ENCODE measurements around the gene BCKDHA. TPM values are rescaled to one million over a fixed set of nuclear protein-coding genes. Genes with fewer than 3 reads are reported as not detected.

BCKDHA gene
- total and polyA plus RNA-seq, 2 of the 4 experiments (the other 2 are of a cell fraction) = 7.6 to 7.7 TPM

DNA sequence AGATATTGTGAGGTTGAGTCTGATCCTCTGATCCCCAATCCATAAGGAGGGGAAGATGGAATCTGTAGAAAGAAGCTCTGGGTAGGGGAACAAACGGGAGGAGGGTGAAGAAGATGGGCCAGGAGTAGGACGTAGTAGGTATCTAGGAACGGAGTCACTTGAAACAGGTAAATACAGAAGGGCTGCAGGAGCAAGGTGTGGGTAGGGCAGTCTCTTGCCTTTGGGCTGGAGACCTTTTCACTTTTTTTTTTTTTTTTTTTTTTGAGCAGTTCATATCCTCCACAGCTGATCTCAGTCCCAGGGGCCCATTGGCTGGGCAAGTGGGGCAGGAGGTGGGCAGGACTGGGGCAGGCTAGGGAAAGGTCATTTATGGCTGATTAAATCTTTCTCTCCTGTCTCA, 1.5 kb downstream of the BCKDHA start:
- Histone ChIP-seq H3K27me3 (ENCODE audit: control insufficient read depth, insufficient read depth, low read length) (no peaks in the 10 kb centered on the region), H3K9me1 (ENCODE audit: insufficient read depth, low read length) (peaks cover 12% of the 10 kb centered on the region; the same call in 1 of the 2 replicates), H4K5ac (ENCODE audit: low read depth, low read length) (no peak overlapping the region), H3K79me1 (ENCODE audit: low read depth in 1 of 2, low read length in 2 of 2) (peaks cover 18 to 37% of the 10 kb centered on the region in 2 experiments), H2BK15ac (ENCODE audit: low read depth, low read length) (no peak overlapping the region), H3K23ac (ENCODE audit: low read depth, low read length) (no peak overlapping the region), H3K36me3 (ENCODE audit: control insufficient read depth, insufficient read depth, low read length) (0 out of 2 replicates have a peak, but pooled peaks cover 5% of the 10 kb centered on the region), H2AK9ac (replicated peaks; ENCODE audit: low read depth, low read length, poor library complexity) (no peak overlapping the region), H3K56ac (ENCODE audit: extremely low read depth, insufficient read depth, low read length) (no peak overlapping the region), H4K20me1 (ENCODE audit: insufficient read depth, low read length) (no peaks in the 10 kb centered on the region), H4K91ac (ENCODE audit: insufficient read depth, low read depth, low read length) (no peak overlapping the region), H3K9me3 (ENCODE audit: control insufficient read depth, insufficient read depth, low read length) (no peaks in the 10 kb centered on the region), H3K4me1 (ENCODE audit: control insufficient read depth, insufficient read depth, low read length) (peaks cover 4% of the 10 kb centered on the region; the same call in 1 of the 2 replicates), H3K4me3 (ENCODE audit: insufficient read depth, low read depth, low read length) (no peak overlapping the region), H3K4ac (ENCODE audit: low read depth, low read length) (no peak overlapping the region), H2AFZ (replicated peaks; ENCODE audit: low read length, poor library complexity) (no peak overlapping the region), H3K14ac (replicated peaks; ENCODE audit: low read depth, low read length) (no peak overlapping the region), H2BK20ac (ENCODE audit: low read depth, low read length) (no peak overlapping the region), H3K4me2 (ENCODE audit: low read depth, low read length) (no peak overlapping the region), H3K27ac (ENCODE audit: insufficient read depth, low read length) (no peak overlapping the region), H4K8ac (ENCODE audit: low read depth in 2 of 2, low read length in 2 of 2) (no peak overlapping the region), H3K18ac (ENCODE audit: low read depth, low read length) (no peak overlapping the region), H2BK5ac (ENCODE audit: low read depth, low read length, poor library complexity, severe bottlenecking) (no peak overlapping the region), H2AK5ac (ENCODE audit: low read depth, low read length) (no peak overlapping the region), H3K9ac (ENCODE audit: low read depth, low read length) (no peak overlapping the region), H2BK120ac (ENCODE audit: low read depth, low read length) (no peak overlapping the region)
- TF ChIP-seq RFX5 (IDR thresholded peaks at IDR 0.05; ENCODE audit: low read depth, low read length) = no peak
- TF ChIP-seq CEBPB (IDR thresholded peaks at IDR 0.05; ENCODE audit: low read depth, low read length) = no peak
- TF ChIP-seq, protein P1, sequence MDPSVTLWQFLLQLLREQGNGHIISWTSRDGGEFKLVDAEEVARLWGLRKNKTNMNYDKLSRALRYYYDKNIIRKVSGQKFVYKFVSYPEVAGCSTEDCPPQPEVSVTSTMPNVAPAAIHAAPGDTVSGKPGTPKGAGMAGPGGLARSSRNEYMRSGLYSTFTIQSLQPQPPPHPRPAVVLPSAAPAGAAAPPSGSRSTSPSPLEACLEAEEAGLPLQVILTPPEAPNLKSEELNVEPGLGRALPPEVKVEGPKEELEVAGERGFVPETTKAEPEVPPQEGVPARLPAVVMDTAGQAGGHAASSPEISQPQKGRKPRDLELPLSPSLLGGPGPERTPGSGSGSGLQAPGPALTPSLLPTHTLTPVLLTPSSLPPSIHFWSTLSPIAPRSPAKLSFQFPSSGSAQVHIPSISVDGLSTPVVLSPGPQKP (IDR thresholded peaks at IDR 0.05; ENCODE audit: borderline replicate concordance, low read depth, low read length) = no peak
- TF ChIP-seq MAFK (IDR thresholded peaks at IDR 0.05; ENCODE audit: low read depth, low read length) = no peak
- no peak for TF ChIP-seq RCOR1 (IDR thresholded peaks at IDR 0.05; ENCODE audit: insufficient replicate concordance, low read length)
- TF ChIP-seq CHD1 (IDR thresholded peaks at IDR 0.05; ENCODE audit: low read depth, low read length) = no peak
- no peak for TF ChIP-seq MXI1 (IDR thresholded peaks at IDR 0.05; ENCODE audit: borderline replicate concordance, low read depth, low read length)
- TF ChIP-seq SMC3 (IDR thresholded peaks at IDR 0.05; ENCODE audit: low read depth, low read length) = no peak
- TF ChIP-seq MAZ (IDR thresholded peaks at IDR 0.05; ENCODE audit: borderline replicate concordance, low read depth, low read length) = no peak
- TF ChIP-seq FOS (IDR thresholded peaks at IDR 0.05; ENCODE audit: low read depth, low read length) = no peak
- TF ChIP-seq BHLHE40 (IDR thresholded peaks at IDR 0.05; ENCODE audit: low read depth, low read length) = no peak
- TF ChIP-seq NFE2L2 (IDR thresholded peaks at IDR 0.05; ENCODE audit: low read depth, low read length) = no peak
- TF ChIP-seq, protein P2, sequence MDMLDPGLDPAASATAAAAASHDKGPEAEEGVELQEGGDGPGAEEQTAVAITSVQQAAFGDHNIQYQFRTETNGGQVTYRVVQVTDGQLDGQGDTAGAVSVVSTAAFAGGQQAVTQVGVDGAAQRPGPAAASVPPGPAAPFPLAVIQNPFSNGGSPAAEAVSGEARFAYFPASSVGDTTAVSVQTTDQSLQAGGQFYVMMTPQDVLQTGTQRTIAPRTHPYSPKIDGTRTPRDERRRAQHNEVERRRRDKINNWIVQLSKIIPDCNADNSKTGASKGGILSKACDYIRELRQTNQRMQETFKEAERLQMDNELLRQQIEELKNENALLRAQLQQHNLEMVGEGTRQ (IDR thresholded peaks at IDR 0.05; ENCODE audit: low read depth, low read length) = no peak
- TF ChIP-seq, protein P3, sequence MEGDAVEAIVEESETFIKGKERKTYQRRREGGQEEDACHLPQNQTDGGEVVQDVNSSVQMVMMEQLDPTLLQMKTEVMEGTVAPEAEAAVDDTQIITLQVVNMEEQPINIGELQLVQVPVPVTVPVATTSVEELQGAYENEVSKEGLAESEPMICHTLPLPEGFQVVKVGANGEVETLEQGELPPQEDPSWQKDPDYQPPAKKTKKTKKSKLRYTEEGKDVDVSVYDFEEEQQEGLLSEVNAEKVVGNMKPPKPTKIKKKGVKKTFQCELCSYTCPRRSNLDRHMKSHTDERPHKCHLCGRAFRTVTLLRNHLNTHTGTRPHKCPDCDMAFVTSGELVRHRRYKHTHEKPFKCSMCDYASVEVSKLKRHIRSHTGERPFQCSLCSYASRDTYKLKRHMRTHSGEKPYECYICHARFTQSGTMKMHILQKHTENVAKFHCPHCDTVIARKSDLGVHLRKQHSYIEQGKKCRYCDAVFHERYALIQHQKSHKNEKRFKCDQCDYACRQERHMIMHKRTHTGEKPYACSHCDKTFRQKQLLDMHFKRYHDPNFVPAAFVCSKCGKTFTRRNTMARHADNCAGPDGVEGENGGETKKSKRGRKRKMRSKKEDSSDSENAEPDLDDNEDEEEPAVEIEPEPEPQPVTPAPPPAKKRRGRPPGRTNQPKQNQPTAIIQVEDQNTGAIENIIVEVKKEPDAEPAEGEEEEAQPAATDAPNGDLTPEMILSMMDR (conservative IDR thresholded peaks at IDR 0.05; ENCODE audit: low read depth, low read length) = no peak
- TF ChIP-seq RAD21 (IDR thresholded peaks at IDR 0.05; ENCODE audit: low read length) = no peak
- TF ChIP-seq POLR2A (IDR thresholded peaks at IDR 0.05; ENCODE audit: low read depth, low read length) = no peak
- in situ Hi-C loops (cut with MboI; ENCODE audit: low sequenced_read_pairs) (no loop called here), intact Hi-C loops (cut with micrococcal nuclease) (loop anchor here (5.0 kb wide), 1 partner anchor 47 kb away; the partner anchor contains the start of gene TGFB1), dilution Hi-C loops (cut with HindIII; ENCODE audit: low sequenced_read_pairs, unreplicated experiment) (no loop called here)
- BruUV-seq (replicated peaks) = no TSS peak
- CTCF ChIA-PET = no interaction called here
- no peak for DNase-seq
- POLR2A ChIA-PET (ENCODE audit: unreplicated experiment) = no interaction called here
- ATAC-seq (ENCODE audit: low read depth) = no peak
- no CpG with 5 or more reads among the region's 3 CpGs for WGBS, 2 experiments (ENCODE audit: extremely low coverage in 2 of 2, insufficient read length in 1 of 2)
